HG02642 (cell line): ENCODE results near the gene CRTAP.
"Not testable (repeated sequence)": the region's sequence is repeated elsewhere in the genome, so short reads cannot be mapped to it uniquely, and the experiment has no call there.

Experiments
- ATAC-seq: cut with Tn5 transposase; IDR thresholded peaks from one replicate; pipeline ENCODE4 v1.9.1; 2021; ENCODE audit warnings: mild to moderate bottlenecking; ENCODE audit not compliant: unreplicated experiment, poor library complexity

The CRTAP gene

DNA sequence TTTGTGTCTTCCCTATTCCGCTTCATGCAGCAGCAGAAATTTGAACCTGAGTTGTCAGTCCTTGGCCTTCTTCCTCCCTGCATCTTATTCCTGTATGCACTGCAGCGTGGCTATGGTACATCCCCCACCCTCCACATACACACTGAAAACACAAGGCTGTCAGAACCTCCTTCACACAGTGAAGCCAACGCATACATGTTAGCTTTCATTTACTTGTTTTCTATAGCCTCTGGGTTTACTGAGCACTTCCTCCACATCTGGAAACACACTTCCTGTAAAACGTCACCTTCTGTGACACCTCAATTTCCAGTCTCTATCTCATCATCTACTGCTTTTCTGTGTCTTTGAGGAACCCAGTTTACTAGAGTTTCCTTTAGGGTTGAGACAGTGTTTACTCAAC, 57.8 kb downstream of the CRTAP start:
- ATAC-seq: no peak

DNA sequence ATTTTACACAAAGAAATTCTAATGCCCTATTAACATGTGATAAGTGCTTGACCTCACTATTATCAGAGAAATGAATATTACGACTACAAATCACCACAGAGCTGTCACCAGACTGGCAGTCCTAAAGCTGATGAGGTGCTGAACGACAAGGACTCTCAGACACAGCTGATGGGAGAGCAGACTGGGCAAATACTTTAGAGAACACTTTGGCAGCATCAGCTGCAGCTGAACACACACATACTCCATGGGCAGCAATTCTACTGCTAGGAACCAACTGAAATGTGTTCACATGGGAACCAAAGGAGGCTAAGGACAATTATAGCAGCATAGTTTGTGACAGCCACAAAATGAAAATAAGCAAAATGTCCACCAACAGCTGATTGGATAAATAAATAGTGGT, 59.3 kb downstream of the CRTAP start:
- ATAC-seq: no peak

DNA sequence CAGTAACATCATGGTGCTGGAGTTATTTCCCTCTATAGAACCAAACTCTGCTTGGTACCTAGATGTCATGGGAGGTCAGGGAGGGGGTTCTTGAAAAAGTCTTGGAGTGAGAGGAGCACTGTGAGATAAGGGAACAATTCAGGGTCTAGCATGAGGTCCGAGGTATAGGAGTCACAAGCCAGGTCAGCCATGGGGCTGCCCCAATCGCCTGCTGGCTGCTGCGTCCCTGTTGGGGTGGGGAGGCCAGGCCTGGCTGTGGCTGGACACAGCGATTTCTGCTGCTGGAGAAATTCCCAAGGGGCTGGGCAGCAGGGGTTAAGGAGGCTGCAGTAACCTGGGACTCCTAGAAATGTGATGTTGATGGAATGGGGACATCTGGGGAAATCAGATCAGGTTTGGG, 59.9 kb downstream of the CRTAP start:
- ATAC-seq: no peak

DNA sequence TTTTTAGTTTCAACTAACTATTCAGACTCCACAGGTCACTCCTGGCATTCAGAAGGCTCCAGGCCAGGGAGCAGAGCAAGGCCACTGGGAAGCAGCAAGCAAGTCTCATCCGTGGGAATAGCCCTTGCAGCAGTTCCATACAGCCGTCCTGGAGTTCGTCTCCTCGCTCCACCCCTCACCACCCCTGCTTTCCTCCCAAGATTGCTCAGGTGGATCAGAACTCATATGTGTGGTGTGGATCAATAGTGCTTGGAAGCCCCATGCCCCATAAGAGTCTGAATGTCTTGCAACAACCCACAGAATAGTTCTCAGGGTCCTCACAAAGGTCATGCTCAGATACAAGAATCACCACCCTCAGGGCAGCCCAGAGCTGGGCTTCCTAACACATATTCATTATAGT, 60.3 kb downstream of the CRTAP start:
- ATAC-seq: no peak

DNA sequence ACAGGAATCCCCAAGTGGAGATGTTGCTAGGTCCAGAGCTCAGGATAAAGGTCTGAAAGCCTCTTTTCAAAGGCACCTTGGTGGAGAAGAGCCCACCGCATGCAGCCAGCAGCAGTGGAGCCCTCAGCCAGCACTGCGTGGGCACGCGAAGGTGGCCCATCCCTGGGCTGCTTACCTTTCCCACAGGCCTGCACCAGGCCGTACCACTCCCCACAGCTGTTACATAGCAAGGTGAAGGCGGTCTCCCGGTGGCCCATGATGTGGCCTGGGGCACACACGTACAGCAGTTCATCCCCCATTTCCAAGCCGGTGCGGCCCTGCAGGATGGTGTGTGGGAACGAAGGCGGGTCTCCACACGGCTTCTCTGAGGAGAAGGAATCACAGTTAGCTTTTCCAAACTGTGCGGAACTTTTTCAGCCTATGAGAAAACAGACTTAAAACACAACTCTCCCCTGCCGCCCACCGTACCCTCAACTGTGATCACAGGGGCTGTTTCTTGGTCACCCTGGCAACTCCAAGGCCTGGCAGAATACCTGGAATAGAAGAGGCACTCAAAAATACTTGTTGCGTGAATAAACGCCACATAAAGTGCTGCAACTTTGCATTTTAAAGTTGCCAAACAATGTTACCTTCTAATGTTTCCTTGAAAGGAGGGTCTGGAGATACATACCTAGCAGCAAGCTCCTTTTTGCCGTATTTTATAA, 61.0 kb downstream of the CRTAP start:
- no peak for ATAC-seq

DNA sequence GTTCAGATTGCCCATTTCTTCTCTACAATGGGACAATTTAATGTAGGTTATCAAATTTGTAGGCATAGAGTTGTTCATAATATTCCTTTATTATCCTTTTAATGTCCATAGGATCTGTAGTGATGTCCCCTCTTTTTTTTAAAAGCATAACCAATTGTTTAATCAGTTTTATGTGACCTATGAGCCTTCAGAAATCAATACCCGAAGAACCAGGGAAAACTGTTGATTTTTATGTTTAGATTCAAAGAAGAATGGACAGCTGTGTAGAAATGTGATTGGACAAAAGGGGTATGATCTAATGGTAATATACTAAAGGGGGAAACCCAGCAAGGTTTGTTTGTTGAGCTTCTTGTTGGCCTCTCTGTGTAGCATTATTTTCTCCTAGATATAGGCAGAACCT, 65.3 kb downstream of the CRTAP start:
- ATAC-seq: no peak

DNA sequence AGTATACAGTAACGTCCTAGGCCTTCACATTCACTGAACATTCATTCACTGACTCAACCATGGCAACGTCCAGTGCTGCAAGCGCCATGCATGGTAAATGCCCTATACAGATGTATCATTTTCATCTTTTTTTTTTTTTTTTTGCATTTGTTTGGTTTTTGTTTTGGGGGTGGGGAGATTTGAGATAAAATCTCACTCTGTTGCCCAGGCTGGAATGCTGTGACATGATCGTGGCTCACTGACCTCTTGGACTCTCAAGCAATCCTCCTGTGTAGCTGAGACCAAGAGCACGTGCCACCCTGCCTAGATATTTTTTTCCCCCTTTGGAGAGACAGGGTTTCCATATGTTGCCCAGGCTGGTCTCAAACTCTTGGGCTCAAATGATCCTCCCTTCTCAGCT, 67.4 kb downstream of the CRTAP start:
- ATAC-seq: no peak

DNA sequence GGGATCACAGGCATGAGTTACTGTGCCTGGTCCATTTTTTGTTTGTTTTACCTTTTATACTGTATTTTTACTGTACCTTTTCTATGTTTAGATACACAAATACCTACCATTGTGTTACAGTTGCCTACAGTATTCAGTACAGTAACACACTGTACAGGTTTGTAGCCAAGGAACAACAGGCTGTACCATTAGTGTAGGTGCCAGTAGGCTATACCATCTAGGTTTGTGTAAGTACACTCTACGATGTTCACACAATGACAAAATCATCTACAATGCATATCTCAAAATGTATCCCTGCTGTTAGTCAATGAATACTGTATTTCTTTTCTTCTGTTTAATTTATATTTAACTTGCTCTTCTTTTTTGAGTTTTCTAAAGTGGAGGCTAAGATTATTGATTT, 67.8 kb downstream of the CRTAP start:
- ATAC-seq: not testable (repeated sequence)

DNA sequence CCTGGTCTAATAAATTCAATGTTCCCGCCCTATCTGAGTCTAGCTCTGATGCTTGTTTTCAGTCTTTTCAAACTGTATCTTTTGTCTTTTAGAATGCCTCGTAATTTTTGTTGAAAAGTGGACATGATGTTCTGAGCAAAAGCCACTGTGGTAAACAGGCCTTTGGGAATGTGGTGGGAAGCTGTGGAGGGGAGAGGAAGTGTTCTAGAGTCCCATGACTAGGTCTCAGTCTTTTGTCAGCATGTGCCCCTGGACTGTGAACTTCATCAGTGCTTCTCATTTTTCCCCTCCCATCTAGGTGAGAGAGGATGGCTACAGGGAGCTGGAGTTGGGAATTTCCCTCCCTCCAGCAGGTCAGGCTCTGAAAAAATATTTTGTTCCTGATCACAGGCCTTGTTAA, 71.0 kb downstream of the CRTAP start:
- no peak for ATAC-seq

DNA sequence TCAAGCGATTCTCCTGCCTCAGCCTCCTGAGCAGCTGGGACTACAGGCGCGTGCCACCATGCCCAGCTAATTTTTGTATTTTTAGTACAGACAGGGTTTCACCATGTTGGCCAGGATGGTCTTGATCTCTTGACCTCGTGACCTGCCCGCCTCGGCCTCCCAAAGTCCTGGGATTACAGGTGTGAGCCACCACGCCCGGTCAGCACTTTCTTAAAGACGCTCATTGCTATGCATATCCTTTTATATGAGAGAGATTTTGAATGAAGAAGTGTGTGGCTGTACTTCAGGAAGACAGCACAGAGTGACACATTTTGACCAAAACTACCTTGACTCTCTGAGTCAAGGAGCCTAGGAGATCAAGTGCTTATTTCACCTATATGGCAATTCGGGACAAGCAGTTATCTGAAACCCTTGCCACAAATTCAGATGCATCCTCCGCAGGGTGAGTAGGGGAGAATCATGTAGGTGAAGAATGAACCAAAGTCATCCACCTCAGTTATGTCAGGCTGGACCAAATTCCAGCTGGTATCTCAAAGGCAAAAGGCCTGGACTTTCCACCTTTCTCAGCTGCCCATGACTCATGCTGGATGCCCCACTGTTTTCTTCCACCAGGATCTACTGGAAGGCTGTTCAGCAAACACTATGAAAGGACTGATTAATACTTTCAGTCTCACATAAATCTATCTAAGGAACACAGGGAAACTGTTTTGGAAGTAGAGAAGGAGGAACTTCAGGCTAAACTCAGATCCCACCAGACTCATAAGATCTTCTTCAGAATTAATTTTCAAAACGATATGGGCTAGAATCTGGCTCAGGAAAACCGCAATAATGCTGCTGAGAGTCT, 72.9 kb downstream of the CRTAP start:
- ATAC-seq: no peak

DNA sequence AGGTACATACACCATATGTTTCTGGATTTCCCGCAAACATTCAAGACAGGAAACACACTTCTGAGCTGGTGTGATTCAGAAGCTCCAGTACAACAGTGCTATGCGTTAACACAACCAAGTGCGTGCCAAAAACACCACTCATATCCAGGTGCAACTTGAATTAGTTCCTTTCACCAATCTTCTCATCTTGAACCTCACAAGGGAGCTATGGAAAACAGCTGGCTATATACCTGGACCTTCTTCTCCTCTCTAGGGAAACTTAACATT, 73.5 kb downstream of the CRTAP start:
- ATAC-seq: no peak

DNA sequence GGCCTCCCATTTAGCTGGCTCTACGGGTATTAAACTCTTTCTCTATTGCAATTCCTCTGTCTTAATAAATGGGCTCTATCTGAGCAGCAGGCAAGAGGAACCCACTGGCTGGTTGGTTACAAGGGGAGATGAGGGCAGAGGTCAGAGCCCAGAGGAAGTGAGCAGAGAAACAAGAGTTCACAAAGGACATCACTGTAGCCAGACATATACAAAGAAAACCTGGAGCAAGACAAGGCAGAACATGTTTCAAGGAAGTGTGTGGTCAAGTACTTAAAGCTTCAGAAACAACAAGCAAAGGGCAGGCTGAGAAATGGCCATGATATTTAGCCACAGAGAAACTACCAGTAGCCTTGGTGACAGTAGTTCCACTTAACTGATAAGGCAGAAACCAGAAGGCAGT, 80.5 kb downstream of the CRTAP start:
- no peak for ATAC-seq

DNA sequence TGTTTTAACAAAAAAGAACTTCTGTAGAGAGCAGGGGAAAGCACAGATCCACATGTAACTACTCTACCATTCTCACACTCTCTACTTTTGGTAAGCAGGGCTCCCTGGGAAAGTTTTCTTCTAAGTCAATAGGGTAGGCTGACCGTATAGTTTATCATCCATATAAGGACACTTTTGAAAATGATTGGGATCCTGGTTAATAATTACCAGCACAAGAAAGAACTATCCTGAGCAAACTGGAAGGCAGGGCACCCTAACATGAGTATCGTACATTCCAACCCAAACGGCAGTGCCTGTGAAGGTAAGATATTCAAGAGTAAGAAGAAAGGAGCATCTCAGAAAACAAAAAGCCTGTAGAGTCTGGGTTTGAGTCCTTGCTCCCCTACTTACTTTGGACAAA, 82.7 kb downstream of the CRTAP start:
- ATAC-seq: no peak
